Hematopoietic multipotent progenitor cell (in vitro differentiated cells): Measurements from ENCODE around the gene GRK4. TPM values are rescaled to one million over a fixed set of nuclear protein-coding genes. Genes with fewer than 3 reads are reported as not detected.
"Not testable (repeated sequence)": the region's sequence is repeated elsewhere in the genome, so short reads cannot be mapped to it uniquely, and the experiment has no call there.

Experiments used
- DNase-seq, 3 donors: peaks; one replicate each; pipeline ENCODE4 v3.0.0-alpha.2; 2011 to 2015; ENCODE audit warnings: low read depth in 2 of 3, low spot score in 2 of 3
- total RNA-seq: library from RNA; depleted of rRNA; stranded (reverse); fragments of >200 nt; gene quantifications from one replicate; pipeline ENCODE4 v1.2.3, GENCODE V29; 2012

Gene GRK4
- total RNA-seq, 1 donor: 9.4 TPM

- DNase-seq: no peak
Observed at GRCh38 chr4:3031357-3032082, 68.1 kb downstream of the GRK4 start.

- no peak for DNase-seq
Observed at GRCh38 chr4:3034231-3034630, 70.9 kb downstream of the GRK4 start.

GRCh38 chr4:3035249-3035648 is 71.9 kb downstream of the GRK4 start:
- DNase-seq: no peak

- no peak for DNase-seq
Observed at GRCh38 chr4:3035674-3036073, 72.3 kb downstream of the GRK4 start.

- no peak for DNase-seq
Observed at GRCh38 chr4:3036131-3036952, 73.0 kb downstream of the GRK4 start.

- DNase-seq: peak in 2 of 3 donors; percentile 37 to 60
Observed at GRCh38 chr4:3037957-3038461, 74.6 kb downstream of the GRK4 start.

- no peak for DNase-seq
Observed at GRCh38 chr4:3039706-3040366, 76.5 kb downstream of the GRK4 start.

GRCh38 chr4:3040452-3041191 is 77.3 kb downstream of the GRK4 start:
- no peak for DNase-seq

GRCh38 chr4:3041192-3042142 is 78.1 kb downstream of the GRK4 start:
- DNase-seq: peak in 2 of 3 donors; percentile 36 to 66

GRCh38 chr4:3042226-3042625 is 78.9 kb downstream of the GRK4 start:
- no peak for DNase-seq

GRCh38 chr4:3043282-3044020 is 80.1 kb downstream of the GRK4 start:
- DNase-seq: no peak

GRCh38 chr4:3044870-3045819 is 81.8 kb downstream of the GRK4 start:
- DNase-seq: peak; percentile 54 to 94 (median 90)

GRCh38 chr4:3046162-3046561 is 82.8 kb downstream of the GRK4 start:
- no peak for DNase-seq

- DNase-seq: no peak
Observed at GRCh38 chr4:3046623-3047022, 83.3 kb downstream of the GRK4 start.

GRCh38 chr4:3047464-3048286 is 84.3 kb downstream of the GRK4 start:
- peak; percentile 47 to 75 (median 68) for DNase-seq

- DNase-seq: not testable (repeated sequence)
Observed at GRCh38 chr4:3051141-3051897, 87.9 kb downstream of the GRK4 start.
